IMR-90 (cell line): Measurements from ENCODE around the gene CHGA. TPM values are rescaled to one million over a fixed set of nuclear protein-coding genes. Genes with fewer than 3 reads are reported as not detected.

Experiments
- ATAC-seq: fragments of 200-7000 bp; cut with Tn5 transposase; 2 replicates; pipeline ENCODE4 v1.9.1; 2020; ENCODE audit warnings: low read depth, mild to moderate bottlenecking, moderate library complexity
- BruUV-seq: library from RNA; stranded (reverse); fragments of 400-500 nt; replicated peaks from 2 replicates; lab custom pipeline; 2021; lab: Mats Ljungman, UMichigan
- CTCF ChIA-PET: fragments of 300-600 bp; formaldehyde crosslinking; extraction: SDS; loops from one replicate; lab custom pipeline; 2021; ENCODE audit warnings: antibody characterized with exemption; lab: Yijun Ruan, JAX
- POLR2A ChIA-PET: fragments of 300-600 bp; sonication (Branson Sonifier 250); formaldehyde crosslinking; loops from one replicate; lab custom pipeline; 2022; ENCODE audit warnings: antibody characterized with exemption; ENCODE audit not compliant: unreplicated experiment; lab: Charles Lee
- DNase-seq: peaks from one replicate; pipeline ENCODE4 v3.0.0; 2013
- H2AFZ ChIP-seq: replicated peaks from 2 replicates; pipeline ENCODE3; 2013; ENCODE audit warnings: low read length, mild to moderate bottlenecking; ENCODE audit not compliant: poor library complexity
- H2AK5ac ChIP-seq: 2 replicates; pipeline ENCODE4 v1.6.1; 2013; ENCODE audit warnings: low read depth, low read length, inconsistent platforms
- H2AK9ac ChIP-seq: replicated peaks from 2 replicates; pipeline ENCODE3; 2013; ENCODE audit warnings: mild to moderate bottlenecking, low read depth, low read length, moderate library complexity; ENCODE audit not compliant: poor library complexity
- H2BK120ac ChIP-seq: 2 replicates; pipeline ENCODE4 v1.6.1; 2013; ENCODE audit warnings: low read depth, low read length, inconsistent platforms
- H2BK15ac ChIP-seq: 3 replicates; pipeline ENCODE4 v1.6.1; 2013; ENCODE audit warnings: low read depth, low read length, inconsistent platforms
- H2BK20ac ChIP-seq: 2 replicates; pipeline ENCODE4 v1.6.1; 2013; ENCODE audit warnings: low read depth, mild to moderate bottlenecking, inconsistent platforms, low read length, moderate library complexity
- H2BK5ac ChIP-seq: 2 replicates; pipeline ENCODE4 v1.6.1; 2013; ENCODE audit warnings: mild to moderate bottlenecking, low read depth, low read length, inconsistent platforms; ENCODE audit not compliant: poor library complexity, severe bottlenecking
- H3K14ac ChIP-seq: replicated peaks from 2 replicates; pipeline ENCODE4 v1.6.1; 2013; ENCODE audit warnings: low read depth, low read length, inconsistent platforms
- H3K18ac ChIP-seq: 2 replicates; pipeline ENCODE4 v1.6.1; 2013; ENCODE audit warnings: low read depth, low read length, control low read depth
- H3K23ac ChIP-seq: 2 replicates; pipeline ENCODE4 v1.6.1; 2013; ENCODE audit warnings: low read depth, low read length, inconsistent platforms
- H3K27ac ChIP-seq: 2 replicates; pipeline ENCODE4 v1.5.1; 2013; ENCODE audit warnings: mild to moderate bottlenecking, control low read depth, low read length; ENCODE audit not compliant: insufficient read depth
- H3K27me3 ChIP-seq: 2 replicates; pipeline ENCODE4 v1.6.1; 2013; ENCODE audit warnings: low read length; ENCODE audit not compliant: control insufficient read depth, insufficient read depth
- H3K36me3 ChIP-seq: 2 replicates; pipeline ENCODE4 v1.6.1; 2013; ENCODE audit warnings: low read length, mixed read lengths; ENCODE audit not compliant: control insufficient read depth, insufficient read depth
- H3K4ac ChIP-seq: 2 replicates; pipeline ENCODE4 v1.6.1; 2013; ENCODE audit warnings: low read depth, low read length, inconsistent platforms
- H3K4me1 ChIP-seq: 2 replicates; pipeline ENCODE4 v1.6.1; 2013; ENCODE audit warnings: low read length, mixed read lengths; ENCODE audit not compliant: control insufficient read depth, insufficient read depth
- H3K4me2 ChIP-seq: 2 replicates; pipeline ENCODE4 v1.6.1; 2013; ENCODE audit warnings: low read depth, mild to moderate bottlenecking, control low read depth, low read length, moderate library complexity
- H3K4me3 ChIP-seq: 2 replicates; pipeline ENCODE4 v1.5.1; 2013; ENCODE audit warnings: low read depth, mild to moderate bottlenecking, control low read depth, low read length, moderate library complexity; ENCODE audit not compliant: insufficient read depth
- H3K56ac ChIP-seq: 2 replicates; pipeline ENCODE4 v1.6.1; 2013; ENCODE audit warnings: low read length, inconsistent platforms; ENCODE audit not compliant: insufficient read depth; ENCODE audit errors: extremely low read depth
- H3K79me1 ChIP-seq, 2 experiments: 2 replicates each; pipeline ENCODE4 v1.6.1; 2013; ENCODE audit warnings: low read length in 2 of 2, inconsistent platforms in 1 of 2, low read depth in 1 of 2
- H3K9ac ChIP-seq: 2 replicates; pipeline ENCODE4 v1.6.1; 2013; ENCODE audit warnings: low read depth, low read length, control low read depth
- H3K9me1 ChIP-seq: 2 replicates; pipeline ENCODE4 v1.6.1; 2013; ENCODE audit warnings: low read length, inconsistent platforms; ENCODE audit not compliant: insufficient read depth
- H3K9me3 ChIP-seq: 2 replicates; pipeline ENCODE4 v1.6.1; 2013; ENCODE audit warnings: low read length; ENCODE audit not compliant: control insufficient read depth, insufficient read depth
- H4K20me1 ChIP-seq: 2 replicates; pipeline ENCODE4 v1.6.1; 2013; ENCODE audit warnings: low read length, inconsistent platforms; ENCODE audit not compliant: insufficient read depth
- H4K5ac ChIP-seq: 2 replicates; pipeline ENCODE4 v1.6.1; 2013; ENCODE audit warnings: mild to moderate bottlenecking, low read depth, low read length, control low read depth
- H4K8ac ChIP-seq, 2 experiments: 2 replicates each; pipeline ENCODE4 v1.6.1; 2013; ENCODE audit warnings: low read depth in 2 of 2, low read length in 2 of 2, control low read depth in 1 of 2, inconsistent platforms in 1 of 2
- H4K91ac ChIP-seq: 2 replicates; pipeline ENCODE4 v1.6.1; 2013; ENCODE audit warnings: low read depth, low read length, inconsistent platforms; ENCODE audit not compliant: insufficient read depth
- BHLHE40 ChIP-seq: fragments of 150-350 bp; IDR thresholded peaks from 2 replicates; pipeline ENCODE4 v1.6.1; 2016; ENCODE audit warnings: mild to moderate bottlenecking, low read depth, low read length
- CEBPB ChIP-seq: IDR thresholded peaks from 2 replicates; pipeline ENCODE4 v1.6.1; 2012; ENCODE audit warnings: low read depth, low read length, improper control_type of control experiment
- CHD1 ChIP-seq: IDR thresholded peaks from 2 replicates; pipeline ENCODE4 v1.6.1; 2012; ENCODE audit warnings: low read depth, low read length, improper control_type of control experiment
- FOS ChIP-seq: fragments of 150-350 bp; IDR thresholded peaks from 2 replicates; pipeline ENCODE4 v1.6.1; 2016; ENCODE audit warnings: low read depth, low read length
- MAFK ChIP-seq: IDR thresholded peaks from 2 replicates; pipeline ENCODE4 v1.6.1; 2012; ENCODE audit warnings: low read depth, low read length, improper control_type of control experiment
- MAZ ChIP-seq: IDR thresholded peaks from 2 replicates; pipeline ENCODE4 v1.6.1; 2012; ENCODE audit warnings: low read depth, mild to moderate bottlenecking, low read length, improper control_type of control experiment, moderate library complexity, borderline replicate concordance
- MXI1 ChIP-seq: IDR thresholded peaks from 2 replicates; pipeline ENCODE4 v1.6.1; 2012; ENCODE audit warnings: low read depth, mild to moderate bottlenecking, low read length, moderate library complexity, borderline replicate concordance
- NFE2L2 ChIP-seq: fragments of 150-350 bp; IDR thresholded peaks from 2 replicates; pipeline ENCODE4 v1.6.1; 2016; ENCODE audit warnings: low read depth, mild to moderate bottlenecking, low read length
- POLR2A ChIP-seq: IDR thresholded peaks from 2 replicates; pipeline ENCODE4 v1.6.1; 2012; ENCODE audit warnings: mild to moderate bottlenecking, low read depth, low read length
- RAD21 ChIP-seq: IDR thresholded peaks from 2 replicates; pipeline ENCODE4 v1.6.1; 2012; ENCODE audit warnings: low read length, improper control_type of control experiment
- RCOR1 ChIP-seq: IDR thresholded peaks from 2 replicates; pipeline ENCODE4 v1.6.1; 2012; ENCODE audit warnings: mild to moderate bottlenecking, low read length, improper control_type of control experiment; ENCODE audit not compliant: insufficient replicate concordance
- RFX5 ChIP-seq: IDR thresholded peaks from 2 replicates; pipeline ENCODE4 v1.8.0; 2012; ENCODE audit warnings: low read depth, mild to moderate bottlenecking, low read length, moderate library complexity
- SMC3 ChIP-seq: fragments of 150-350 bp; IDR thresholded peaks from 2 replicates; pipeline ENCODE4 v1.6.1; 2016; ENCODE audit warnings: low read depth, mild to moderate bottlenecking, antibody characterized with exemption, low read length, moderate library complexity
- WGBS, 2 experiments: methylation state at CpG; one replicate each; pipeline versions ENCODE4 v1.1.5 to v1.1.7; 2013; ENCODE audit warnings: missing lambda C conversion rate in 2 of 2; ENCODE audit not compliant: insufficient read length in 1 of 2; ENCODE audit errors: extremely low coverage in 2 of 2; 5-methylcytosine and 5-hydroxymethylcytosine counted together
- dilution Hi-C: fragments of 300-500 bp; cut with HindIII; formaldehyde crosslinking; loops from one replicate; pipeline ENCODE4 v1.14.3; 2018; ENCODE audit warnings: low sequenced_read_pairs; ENCODE audit not compliant: unreplicated experiment
- in situ Hi-C: fragments of 300-500 bp; cut with MboI; formaldehyde crosslinking; loops from 3 replicates; pipeline ENCODE4 v1.14.3; 2019; ENCODE audit warnings: low sequenced_read_pairs, inconsistent platforms, mixed read lengths
- intact Hi-C: fragments of 100-400 bp; cut with micrococcal nuclease; formaldehyde crosslinking; loops from 2 replicates; pipeline ENCODE4 v1.10.0; 2022
- polyA plus RNA-seq, 3 experiments: library from polyadenylated mRNA; depleted of rRNA; stranded (reverse); fragments of >200 nt; gene quantifications; 2 replicates each; pipeline ENCODE4 v1.2.3, GENCODE V29; 2012; ENCODE audit warnings: low replicate concordance in 1 of 3
- total RNA-seq: library from RNA; depleted of rRNA; stranded (reverse); fragments of >200 nt; gene quantifications from 2 replicates; pipeline ENCODE4 v1.2.3, GENCODE V29; 2012
- TF ChIP-seq, protein P1 (sequence below): fragments of 150-350 bp; IDR thresholded peaks from 2 replicates; pipeline ENCODE4 v1.6.1; 2017; ENCODE audit warnings: mild to moderate bottlenecking, antibody characterized with exemption, low read length, low read depth
- TF ChIP-seq, protein P2 (sequence below): conservative IDR thresholded peaks from 2 replicates; pipeline ENCODE4 v1.5.1; 2012; ENCODE audit warnings: mild to moderate bottlenecking, low read depth, low read length, improper control_type of control experiment
- TF ChIP-seq, protein P3 (sequence below): fragments of 150-350 bp; IDR thresholded peaks from 2 replicates; pipeline ENCODE4 v1.6.1; 2016; ENCODE audit warnings: low read depth, mild to moderate bottlenecking, low read length, moderate library complexity, borderline replicate concordance

The CHGA gene
- total and polyA plus RNA-seq, 2 of the 4 experiments (the other 2 are of a cell fraction): not detected

DNA sequence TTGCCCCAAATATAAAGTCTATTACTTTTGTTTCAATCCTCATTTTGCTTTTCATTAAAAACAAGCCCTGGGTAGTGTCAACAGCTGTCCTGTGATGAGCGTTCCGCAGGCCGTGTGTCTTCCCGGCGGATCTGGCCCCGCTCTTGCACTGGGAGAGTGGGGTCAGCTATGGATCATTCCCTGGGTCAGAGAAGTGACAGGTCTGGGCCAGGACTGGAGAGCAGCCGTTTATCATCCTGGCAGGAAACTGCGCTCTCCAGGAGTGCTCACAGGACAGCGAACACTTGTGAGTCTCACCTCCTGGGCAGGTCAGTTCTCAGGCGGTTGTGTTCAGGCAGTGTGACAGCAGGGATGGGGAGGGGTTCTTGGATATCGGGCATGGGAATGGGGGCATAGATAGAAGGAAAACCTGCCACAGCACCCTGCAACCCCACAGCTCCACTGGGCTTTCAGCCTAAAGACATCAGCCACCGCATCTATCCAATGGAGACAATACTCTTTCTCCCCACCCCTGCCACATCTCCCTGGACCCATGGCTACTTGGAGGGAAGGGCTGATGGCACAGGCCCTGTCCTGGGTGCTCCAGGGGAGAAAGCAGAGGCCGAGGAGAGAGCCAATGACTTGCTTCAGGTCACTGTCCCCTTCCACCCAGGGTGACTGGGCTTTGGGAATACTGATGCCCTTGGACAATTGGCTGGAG, 47.8 kb upstream of the CHGA start:
- Histone ChIP-seq H3K9ac (no peak overlapping the region), H2BK15ac (no peak overlapping the region), H2BK5ac (no peak overlapping the region), H2AK5ac (no peak overlapping the region), H3K79me1 (no peaks in the 10 kb centered on the region), H3K18ac (no peak overlapping the region), H4K8ac (no peak overlapping the region), H3K9me1 (no peaks in the 10 kb centered on the region), H2BK20ac (no peak overlapping the region), H4K5ac (no peak overlapping the region), H3K4me2 (no peak overlapping the region), H3K4me1 (no peaks in the 10 kb centered on the region), H2BK120ac (no peak overlapping the region), H3K36me3 (no peaks in the 10 kb centered on the region), H3K27me3 (peaks cover 20% of the 10 kb centered on the region), H3K4me3 (no peak overlapping the region), H4K20me1 (no peaks in the 10 kb centered on the region; the same call in 1 of the 2 replicates), H3K14ac (no peak overlapping the region), H3K56ac (no peak overlapping the region), H3K4ac (no peak overlapping the region), H4K91ac (no peak overlapping the region), H2AFZ (no peak overlapping the region), H3K23ac (peak overlapping the region; percentile 12; the same call in 1 of the 2 replicates), H2AK9ac (no peak overlapping the region), H3K9me3 (no peaks in the 10 kb centered on the region), H3K27ac (no peak overlapping the region)
- ChIA-PET CTCF (no interaction called here), POLR2A (no interaction called here)
- intact Hi-C loops (no loop called here), in situ Hi-C loops (no loop called here), dilution Hi-C loops (no loop called here)
- no peak for DNase-seq
- ATAC-seq: no peak
- TF ChIP-seq MAZ (no peak), POLR2A (no peak), MXI1 (no peak), SMC3 (no peak), CEBPB (no peak), RCOR1 (no peak), NFE2L2 (no peak), BHLHE40 (no peak), RFX5 (no peak), CHD1 (no peak), RAD21 (no peak), MAFK (no peak), FOS (no peak)
- TF ChIP-seq, protein P1, sequence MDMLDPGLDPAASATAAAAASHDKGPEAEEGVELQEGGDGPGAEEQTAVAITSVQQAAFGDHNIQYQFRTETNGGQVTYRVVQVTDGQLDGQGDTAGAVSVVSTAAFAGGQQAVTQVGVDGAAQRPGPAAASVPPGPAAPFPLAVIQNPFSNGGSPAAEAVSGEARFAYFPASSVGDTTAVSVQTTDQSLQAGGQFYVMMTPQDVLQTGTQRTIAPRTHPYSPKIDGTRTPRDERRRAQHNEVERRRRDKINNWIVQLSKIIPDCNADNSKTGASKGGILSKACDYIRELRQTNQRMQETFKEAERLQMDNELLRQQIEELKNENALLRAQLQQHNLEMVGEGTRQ: no peak
- TF ChIP-seq, protein P2, sequence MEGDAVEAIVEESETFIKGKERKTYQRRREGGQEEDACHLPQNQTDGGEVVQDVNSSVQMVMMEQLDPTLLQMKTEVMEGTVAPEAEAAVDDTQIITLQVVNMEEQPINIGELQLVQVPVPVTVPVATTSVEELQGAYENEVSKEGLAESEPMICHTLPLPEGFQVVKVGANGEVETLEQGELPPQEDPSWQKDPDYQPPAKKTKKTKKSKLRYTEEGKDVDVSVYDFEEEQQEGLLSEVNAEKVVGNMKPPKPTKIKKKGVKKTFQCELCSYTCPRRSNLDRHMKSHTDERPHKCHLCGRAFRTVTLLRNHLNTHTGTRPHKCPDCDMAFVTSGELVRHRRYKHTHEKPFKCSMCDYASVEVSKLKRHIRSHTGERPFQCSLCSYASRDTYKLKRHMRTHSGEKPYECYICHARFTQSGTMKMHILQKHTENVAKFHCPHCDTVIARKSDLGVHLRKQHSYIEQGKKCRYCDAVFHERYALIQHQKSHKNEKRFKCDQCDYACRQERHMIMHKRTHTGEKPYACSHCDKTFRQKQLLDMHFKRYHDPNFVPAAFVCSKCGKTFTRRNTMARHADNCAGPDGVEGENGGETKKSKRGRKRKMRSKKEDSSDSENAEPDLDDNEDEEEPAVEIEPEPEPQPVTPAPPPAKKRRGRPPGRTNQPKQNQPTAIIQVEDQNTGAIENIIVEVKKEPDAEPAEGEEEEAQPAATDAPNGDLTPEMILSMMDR: no peak
- TF ChIP-seq, protein P3, sequence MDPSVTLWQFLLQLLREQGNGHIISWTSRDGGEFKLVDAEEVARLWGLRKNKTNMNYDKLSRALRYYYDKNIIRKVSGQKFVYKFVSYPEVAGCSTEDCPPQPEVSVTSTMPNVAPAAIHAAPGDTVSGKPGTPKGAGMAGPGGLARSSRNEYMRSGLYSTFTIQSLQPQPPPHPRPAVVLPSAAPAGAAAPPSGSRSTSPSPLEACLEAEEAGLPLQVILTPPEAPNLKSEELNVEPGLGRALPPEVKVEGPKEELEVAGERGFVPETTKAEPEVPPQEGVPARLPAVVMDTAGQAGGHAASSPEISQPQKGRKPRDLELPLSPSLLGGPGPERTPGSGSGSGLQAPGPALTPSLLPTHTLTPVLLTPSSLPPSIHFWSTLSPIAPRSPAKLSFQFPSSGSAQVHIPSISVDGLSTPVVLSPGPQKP: no peak
- 0% methylated on average over 7 of the region's 13 CpGs; no CpG with 5 or more reads in 1 of the 2 experiments for WGBS, 2 experiments
- no TSS peak for BruUV-seq
